HL-60 (cell line): ENCODE measurements around the gene DNAAF9.

ENCODE experiments used
- CTCF ChIP-seq: IDR thresholded peaks from one replicate; pipeline ENCODE4 v1.5.1; 2011; ENCODE audit warnings: low read length, control low read depth, inconsistent platforms; ENCODE audit not compliant: insufficient read depth
- GABPA ChIP-seq: IDR thresholded peaks from 2 replicates; pipeline ENCODE4 v1.6.1; 2012; ENCODE audit warnings: low read depth
- POLR2AphosphoS5 ChIP-seq: IDR thresholded peaks from 2 replicates; pipeline ENCODE4 v1.6.1; 2012; ENCODE audit warnings: low read depth
- SPI1 ChIP-seq: IDR thresholded peaks from 2 replicates; pipeline ENCODE4 v1.6.1; 2012; ENCODE audit warnings: low read depth, mild to moderate bottlenecking, borderline replicate concordance

DNA sequence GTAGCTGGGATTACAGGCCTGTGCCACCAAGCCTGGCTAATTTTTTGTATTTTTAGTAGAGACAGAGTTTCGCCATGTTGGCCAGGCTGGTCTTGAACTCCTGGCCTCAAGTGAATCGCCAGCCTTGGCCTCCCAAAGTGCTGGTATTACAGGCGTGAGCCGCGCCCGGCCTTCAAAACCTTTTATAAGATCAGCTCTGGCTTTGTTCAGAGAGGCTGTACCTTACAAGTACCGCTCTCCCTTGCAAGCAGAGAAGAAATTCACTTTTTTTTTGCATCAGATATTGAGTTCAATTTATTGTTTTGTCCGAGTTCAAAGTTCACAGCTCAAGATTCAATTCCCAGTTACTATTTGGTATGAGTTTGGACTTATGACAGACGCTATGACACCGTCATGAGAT lies 1.9 kb upstream of the DNAAF9 start:
- no peak for TF ChIP-seq CTCF
- TF ChIP-seq POLR2AphosphoS5, result no peak
- TF ChIP-seq GABPA, result no peak
- TF ChIP-seq SPI1, result no peak
